HG02798 (cell line): ENCODE data around the gene CISD1.

Experiments
- ATAC-seq: cut with Tn5 transposase; IDR thresholded peaks from one replicate; pipeline ENCODE4 v1.9.1; 2021; ENCODE audit warnings: mild to moderate bottlenecking; ENCODE audit not compliant: unreplicated experiment, poor library complexity

CISD1 gene

DNA sequence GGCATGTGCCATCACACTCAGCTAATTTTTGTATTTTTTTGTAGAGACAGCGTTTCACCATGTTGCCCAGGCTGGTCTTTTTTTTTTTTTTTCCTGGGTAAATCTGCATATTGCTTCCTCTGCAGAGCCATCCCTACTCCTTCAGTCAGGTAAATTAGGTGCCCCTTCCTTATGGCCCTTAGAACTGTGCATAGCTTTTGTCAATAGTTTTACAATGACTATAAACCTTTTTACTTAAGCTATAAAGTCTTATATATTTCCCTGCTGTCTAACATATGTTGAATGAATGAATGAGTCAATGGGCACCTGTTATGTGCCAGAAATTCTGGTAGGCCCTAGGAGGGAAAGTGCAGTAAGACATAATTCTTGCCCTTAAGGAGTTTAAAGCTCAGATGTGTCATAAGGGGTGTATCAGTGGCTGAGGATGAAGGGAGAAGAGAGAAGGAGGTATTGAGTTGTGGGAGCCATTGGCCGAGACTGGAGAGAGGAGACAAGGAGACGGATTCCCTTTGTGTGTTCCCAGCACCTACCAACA, 35.2 kb downstream of the CISD1 start:
- no peak for ATAC-seq

DNA sequence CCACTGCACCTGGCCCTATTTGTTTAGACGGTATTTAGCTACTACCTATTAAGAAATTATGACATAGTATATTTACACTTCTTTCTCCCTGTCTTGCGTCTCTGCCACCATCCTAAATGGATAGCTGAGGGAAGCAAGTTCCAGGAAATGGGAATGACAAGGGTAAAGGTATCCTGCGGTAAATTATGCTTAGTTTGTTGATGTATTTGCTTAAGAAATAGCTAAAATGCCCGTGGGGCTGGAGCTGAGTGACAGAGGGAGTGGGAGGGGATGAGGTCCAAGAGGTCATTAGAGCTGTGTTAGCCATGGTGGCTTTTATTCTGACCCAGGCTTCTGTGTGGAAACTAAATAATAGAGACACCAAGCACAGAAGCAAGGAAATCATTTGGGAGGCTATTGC, 36.9 kb downstream of the CISD1 start:
- ATAC-seq, result no peak

DNA sequence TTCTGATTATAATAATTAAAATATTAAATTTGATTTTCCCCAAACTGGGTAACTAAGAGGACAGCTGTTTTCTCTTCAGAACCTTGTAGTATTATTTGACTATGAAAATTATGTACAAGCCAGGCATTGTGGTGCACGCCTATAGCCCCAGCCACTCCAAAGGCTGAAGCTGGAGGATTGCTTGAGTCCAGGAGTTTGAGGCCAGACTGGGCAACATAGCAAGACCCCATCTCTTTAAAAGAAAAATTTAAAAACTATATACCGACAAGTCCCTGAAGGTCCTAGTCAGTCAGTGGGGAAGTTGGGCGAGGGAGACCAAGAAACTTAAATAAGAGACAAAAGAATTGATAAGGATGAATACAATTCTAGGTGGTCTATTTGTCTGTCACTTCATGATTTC, 38.7 kb downstream of the CISD1 start:
- ATAC-seq, result no peak

DNA sequence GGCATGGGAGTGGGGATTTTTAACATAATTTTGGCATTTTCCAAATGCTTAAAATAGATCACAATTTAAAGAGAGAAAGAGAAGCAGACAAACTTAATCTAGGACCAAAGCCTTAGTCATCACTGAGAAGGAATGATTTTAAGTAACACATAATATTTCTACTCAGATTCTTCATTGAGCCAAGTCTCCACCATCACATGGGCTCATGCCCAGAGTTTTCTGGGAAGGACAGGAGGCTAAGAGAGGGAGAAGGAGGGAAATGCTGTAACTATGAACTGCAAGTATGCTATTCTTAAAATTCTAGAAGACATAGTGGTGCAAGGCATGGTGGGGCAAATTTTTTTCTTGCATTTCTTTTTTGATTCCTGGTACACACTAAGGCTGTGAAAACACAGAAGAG, 42.1 kb downstream of the CISD1 start:
- ATAC-seq, result no peak

DNA sequence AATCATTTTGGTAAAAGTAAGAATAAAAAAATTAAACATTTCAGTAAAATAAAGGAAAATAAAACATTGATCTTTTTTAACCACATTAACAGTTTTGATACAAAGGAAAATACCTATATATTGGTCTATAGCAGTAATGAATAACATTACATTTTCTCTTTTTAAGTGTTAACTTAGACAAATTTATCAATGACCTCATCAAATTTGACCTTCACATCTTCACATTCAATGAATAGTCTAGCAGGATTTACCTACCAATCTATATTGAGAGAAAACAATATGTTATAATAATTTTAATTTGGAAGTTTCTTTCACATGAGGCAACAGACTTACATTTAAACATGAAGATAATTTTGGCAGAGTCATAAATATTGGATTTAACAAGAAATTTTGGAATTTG, 47.9 kb downstream of the CISD1 start:
- ATAC-seq, result no peak

DNA sequence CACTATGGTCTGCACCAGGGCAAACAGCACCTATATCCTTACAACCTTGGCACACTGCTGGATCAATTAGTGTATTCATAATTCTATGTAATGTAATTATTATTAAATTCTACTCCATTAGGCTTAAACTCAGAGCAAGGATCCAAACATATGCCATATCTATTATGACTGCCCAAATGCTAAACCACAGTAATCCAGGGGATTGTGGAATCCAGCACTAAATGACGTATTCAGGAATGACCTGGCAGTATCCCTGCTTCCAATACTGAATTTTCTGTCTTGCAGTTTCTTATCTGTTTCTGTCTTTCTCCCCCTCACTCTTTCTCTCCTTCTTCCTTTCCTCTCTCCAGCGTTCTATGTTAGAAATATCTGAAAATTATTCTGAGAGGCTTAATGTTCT, 49.4 kb downstream of the CISD1 start:
- no peak for ATAC-seq

DNA sequence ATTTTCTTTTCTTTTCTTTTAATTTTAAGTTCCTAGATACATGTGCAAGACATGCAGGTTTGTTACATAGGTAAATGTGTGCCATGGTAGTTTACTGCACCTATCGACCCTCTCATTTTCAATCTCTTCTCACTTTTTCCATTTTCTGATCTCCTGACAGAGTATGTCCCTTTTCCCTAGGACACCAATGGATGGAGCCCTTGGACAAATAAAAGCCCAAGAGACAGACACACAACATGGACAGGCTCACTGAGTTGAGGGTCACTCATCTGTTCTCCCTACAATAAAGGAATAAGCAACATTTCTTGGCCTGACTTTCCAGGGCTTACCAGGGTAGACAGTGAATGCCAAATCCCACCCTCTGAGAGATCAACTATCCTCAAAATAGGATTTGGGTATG, 50.6 kb downstream of the CISD1 start:
- no peak for ATAC-seq

DNA sequence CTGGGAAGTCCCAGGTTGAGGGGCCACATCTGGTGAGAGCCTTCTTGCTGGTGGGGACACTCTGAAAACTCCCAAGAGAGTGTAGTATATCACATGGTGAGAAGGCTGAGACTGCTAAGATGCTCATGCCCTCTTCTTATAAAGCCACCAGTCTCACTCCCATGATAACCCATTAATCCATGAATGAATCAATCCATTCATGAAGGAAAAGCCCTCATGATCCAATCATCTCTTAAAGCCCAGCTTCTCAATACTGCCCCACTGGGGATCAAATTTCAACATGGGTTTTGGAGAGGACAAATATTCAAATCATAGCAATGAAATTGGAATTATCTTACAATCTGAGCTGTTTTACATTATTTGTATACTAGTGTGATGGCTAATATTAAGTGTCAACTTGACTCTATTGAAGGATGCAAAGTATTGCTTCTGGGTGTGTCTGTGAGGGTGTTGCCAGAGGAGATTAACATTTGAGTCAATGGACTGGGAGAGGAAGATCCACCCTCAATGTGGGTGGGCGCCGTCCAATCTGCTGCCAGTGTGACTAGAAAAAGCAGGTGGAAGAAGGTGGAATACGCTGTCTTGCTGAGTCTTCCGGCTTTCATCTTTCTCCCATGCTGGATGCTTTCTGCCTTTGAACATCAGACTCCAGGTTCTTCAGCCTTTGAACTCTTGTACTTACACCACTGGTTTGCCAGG, 51.5 kb downstream of the CISD1 start:
- ATAC-seq, result no peak

DNA sequence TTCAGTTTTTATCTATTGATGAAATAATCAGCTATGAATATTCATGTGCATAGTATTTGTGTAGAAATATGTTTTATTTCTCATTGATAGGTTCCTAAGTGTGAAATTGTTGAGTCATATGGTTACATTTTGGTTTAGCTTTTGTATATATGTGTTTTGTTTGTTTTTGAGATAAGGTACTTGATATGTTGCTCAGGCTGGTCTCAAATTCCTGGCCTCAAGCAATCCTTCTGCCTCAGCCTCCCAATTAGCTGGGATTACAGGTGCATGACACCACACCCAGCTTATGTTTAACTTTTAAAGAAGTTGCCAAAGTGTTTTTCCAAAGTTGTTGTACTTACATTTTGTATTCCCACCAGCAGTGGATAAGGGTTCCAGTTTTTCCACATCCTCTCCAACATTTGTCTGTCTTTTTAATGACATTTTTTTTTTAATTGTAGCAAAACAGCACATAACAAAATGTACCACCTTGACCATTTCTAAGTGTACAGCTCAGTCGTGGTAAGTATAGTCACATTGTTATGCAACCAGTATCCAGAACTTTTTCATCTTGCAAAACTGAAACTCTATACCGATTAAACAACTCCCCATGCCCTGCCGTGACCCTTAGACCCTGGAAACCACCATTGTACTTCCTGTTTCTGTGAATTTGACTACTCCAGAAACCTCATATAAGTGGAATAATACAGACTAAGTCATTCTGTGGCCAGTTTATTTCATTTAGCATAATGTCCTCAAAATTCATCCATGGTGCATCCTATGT, 53.3 kb downstream of the CISD1 start:
- peak; percentile 81 for ATAC-seq

DNA sequence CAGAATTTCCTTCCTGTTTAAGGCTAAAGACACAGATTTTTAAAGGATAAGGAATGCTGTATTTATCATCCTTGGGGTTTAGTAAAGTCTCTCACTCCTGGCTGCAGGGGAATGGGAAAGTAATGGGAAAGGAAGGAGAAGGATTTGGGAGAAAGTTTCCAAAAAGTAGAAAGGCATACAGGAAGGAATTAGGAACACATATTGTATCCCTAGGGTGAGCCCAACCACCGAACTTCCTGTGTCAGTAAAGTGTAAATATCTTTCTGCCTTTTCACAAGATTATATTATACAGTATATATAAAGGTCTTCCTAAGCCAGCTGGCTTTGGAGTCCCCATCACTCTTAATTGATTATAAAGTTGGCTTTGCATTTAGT, 53.9 kb downstream of the CISD1 start:
- no peak for ATAC-seq

DNA sequence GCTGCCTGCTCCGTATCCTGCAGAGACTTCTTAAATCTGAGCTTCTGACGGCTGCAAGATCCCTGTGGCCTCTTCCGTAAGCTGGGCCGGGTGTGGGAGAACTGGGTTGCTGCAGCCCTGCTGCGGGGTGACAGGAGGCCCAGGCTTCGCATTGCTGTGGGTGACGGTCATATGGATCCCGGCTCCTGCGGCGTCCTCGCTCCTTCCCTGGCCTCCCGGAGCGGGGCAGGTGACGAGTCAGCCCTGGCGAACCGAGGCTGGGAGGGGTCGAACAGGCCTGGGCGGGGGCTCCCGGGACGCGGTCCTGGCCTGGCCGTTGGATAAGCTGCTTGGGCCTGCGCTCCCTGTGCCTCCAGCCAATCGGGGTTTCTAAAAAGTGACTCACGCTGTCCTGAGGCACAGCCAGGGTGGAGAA, 58.0 kb downstream of the CISD1 start:
- no peak for ATAC-seq

DNA sequence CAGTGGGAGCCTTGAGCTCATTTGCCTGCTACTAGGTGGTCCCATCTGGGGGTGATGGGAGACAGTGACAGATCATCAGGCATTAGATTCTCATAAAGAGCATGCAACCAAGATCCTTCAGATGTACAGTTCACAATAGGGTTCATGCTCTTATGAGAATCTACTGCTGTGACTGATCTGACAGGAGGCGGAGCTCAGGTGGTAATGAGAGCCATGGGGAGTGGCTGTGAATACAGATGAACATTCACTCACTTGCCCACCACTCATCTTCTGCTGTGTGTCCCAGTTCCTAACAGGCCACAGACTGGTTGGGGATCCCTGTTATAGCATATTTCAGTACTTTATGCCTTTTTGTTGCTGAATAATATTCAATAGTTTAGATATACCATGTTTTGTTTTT, 59.3 kb downstream of the CISD1 start:
- no peak for ATAC-seq

DNA sequence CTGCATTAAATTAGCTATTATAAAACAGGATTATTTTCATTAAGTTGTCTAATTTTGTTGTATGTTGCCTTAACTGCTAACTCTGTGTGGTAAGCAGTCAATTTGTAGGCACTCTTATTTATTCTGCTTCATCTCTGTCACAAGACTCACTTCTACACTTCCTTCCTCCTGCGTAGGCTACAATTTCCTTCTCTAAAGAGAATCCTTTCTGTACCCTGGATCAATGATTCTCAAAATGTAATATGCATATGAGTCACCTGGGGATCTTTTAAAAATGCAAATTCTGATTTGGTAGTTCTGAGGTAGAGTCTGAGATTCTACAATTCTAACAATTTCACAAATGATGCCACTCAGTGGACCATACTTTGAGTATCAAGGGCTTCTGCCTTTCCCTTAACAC, 61.5 kb downstream of the CISD1 start:
- no peak for ATAC-seq

DNA sequence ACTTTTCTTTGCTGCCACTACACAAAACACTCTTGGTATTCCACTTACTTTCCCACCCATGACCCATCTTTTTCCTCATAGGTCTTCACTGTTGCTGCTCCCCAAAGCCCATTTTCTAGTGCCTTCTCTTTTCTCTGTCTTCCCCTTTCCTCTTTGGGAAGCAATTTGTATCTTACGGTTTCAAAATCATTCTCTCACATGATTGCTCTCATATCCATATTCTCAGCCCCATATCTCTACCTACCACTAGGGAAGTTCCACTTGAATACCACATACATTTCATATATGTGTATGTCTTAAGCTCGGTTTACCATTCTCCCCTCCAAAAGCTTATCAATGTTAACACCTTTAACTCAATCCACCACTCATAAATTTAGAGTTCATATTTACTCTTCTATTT, 62.7 kb downstream of the CISD1 start:
- ATAC-seq, result no peak

DNA sequence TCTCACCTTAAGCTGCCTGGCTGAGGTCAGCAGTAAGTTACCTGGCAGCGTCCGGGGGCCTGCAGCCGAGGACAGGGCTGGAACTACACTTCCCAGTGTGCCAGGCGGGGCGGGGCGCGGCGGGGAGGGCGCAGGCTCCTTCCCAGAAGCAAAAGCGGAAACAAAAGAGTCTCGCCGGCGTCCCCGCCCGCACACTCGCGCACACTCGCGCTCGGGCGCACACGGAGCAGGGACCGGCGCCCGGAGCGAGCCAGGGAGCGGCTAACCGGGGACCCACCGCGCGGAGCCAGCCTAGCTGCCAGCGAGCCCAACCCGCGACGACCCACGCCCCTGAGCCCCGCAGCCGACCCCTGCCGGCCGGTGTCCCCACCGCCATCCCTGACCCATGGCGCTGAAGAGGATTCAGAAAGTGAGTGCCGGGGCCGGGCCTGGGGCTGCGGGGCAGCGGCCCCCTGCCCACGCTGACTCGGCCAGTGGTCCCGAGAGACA, 65.9 kb downstream of the CISD1 start, which contains the start of gene UBE2D1:
Gene UBE2D1 (plus strand): TSS at position 190 of the 489 bp plus-strand sequence. CDS start 196 bp downstream, at position 386.
- peak; percentile 98 for ATAC-seq

DNA sequence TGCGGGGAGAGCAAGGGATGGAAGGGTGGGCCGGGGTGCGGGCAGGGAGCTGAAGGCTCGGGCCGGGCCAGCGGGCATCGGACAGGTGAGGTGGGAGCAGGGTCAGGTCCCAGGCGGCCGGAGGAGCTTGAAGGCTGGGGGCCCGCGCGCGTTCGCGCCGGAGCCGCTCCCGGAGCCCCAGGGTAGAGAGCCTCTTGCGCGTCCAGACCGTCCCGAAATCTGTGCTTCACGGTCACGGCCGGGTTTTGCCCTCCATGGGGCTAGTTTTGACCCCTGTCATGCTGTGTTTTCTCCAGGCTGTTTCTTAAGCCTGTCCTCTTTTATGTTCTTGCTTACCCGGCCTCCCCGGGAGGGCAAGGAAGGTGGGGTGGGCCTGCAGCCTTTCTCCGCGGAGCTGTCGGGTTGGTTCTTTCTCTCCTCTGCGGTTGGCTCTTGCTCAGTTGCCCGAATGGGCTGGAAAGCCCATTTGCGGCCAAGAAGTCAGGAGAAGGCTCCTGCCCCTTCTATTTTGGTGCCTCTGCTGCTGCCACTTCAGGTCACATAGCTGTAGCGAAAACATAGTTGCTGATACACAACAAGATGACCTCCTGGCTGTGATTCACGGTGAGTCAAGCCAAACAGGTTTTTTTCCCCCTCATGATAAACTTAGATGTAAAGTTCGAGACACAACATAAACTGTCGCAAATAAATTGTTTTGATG, 66.5 kb downstream of the CISD1 start:
- ATAC-seq, result peak; percentile 55

DNA sequence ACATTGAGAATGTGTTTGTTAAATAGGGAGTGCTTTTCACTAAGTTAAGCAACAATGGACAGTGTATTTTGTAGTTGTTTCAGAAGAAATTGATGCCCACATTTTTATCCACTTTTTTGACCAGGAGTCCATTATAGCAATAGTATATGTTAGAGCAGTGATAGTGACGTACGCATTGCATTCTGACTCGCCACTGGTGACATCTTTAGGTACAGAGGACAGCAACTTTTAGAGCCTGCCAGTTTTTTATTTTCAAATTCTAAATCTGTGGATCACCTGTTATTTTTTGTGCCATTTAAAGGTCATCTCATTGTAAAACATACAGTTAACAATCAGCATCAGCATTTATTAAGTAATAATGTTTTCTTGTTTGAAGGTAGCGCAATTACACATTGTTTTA, 67.3 kb downstream of the CISD1 start:
- no peak for ATAC-seq
